Activated CD8-positive, alpha-beta memory T cell treated with anti-CD3 and anti-CD28 coated beads, Interleukin-2, amount 10 ng/mL, durations not matched to agents 7 days and 5 days (primary cell): Measurements from ENCODE around the gene CPNE4. TPM values are rescaled to one million over a fixed set of nuclear protein-coding genes. Genes with fewer than 3 reads are reported as not detected.
"Not testable (repeated sequence)": the region's sequence is repeated elsewhere in the genome, so short reads cannot be mapped to it uniquely, and the experiment has no call there.

ENCODE experiments used
- ATAC-seq: fragments of 150-1000 bp; cut with Tn5 transposase; one replicate; pipeline ENCODE4 v1.10.0; 2021; ENCODE audit warnings: moderate library complexity
- CTCF ChIA-PET: fragments of 350-600 bp; sonication (Branson Sonifier 250); formaldehyde crosslinking; loops from one replicate; lab custom pipeline; 2021; ENCODE audit warnings: antibody characterized with exemption; lab: Charles Lee
- DNase-seq: peaks from one replicate; pipeline ENCODE4 v3.0.0-alpha.2; 2020
- H3K27ac Mint-ChIP-seq: one replicate; pipeline ENCODE4 v1.8.0; 2021; ENCODE audit warnings: mild to moderate bottlenecking, mixed read lengths
- H3K27me3 Mint-ChIP-seq: one replicate; pipeline ENCODE4 v1.8.0; 2021; ENCODE audit warnings: mixed read lengths
- H3K36me3 Mint-ChIP-seq: one replicate; pipeline ENCODE4 v1.8.0; 2021; ENCODE audit warnings: mild to moderate bottlenecking, mixed read lengths
- H3K4me1 Mint-ChIP-seq: one replicate; pipeline ENCODE4 v1.8.0; 2021; ENCODE audit warnings: mixed read lengths
- H3K4me3 Mint-ChIP-seq: one replicate; pipeline ENCODE4 v1.8.0; 2021; ENCODE audit warnings: mild to moderate bottlenecking, moderate library complexity, mixed read lengths
- H3K9me3 Mint-ChIP-seq: one replicate; pipeline ENCODE4 v1.8.0; 2022; ENCODE audit warnings: low read depth, mixed read lengths
- total RNA-seq, 2 experiments: library from RNA; stranded (reverse); gene quantifications; one replicate each; pipeline ENCODE4 v1.2.3, GENCODE V29; 2021

CPNE4 gene
- total RNA-seq, 2 experiments from 2014 or later, result not detected

GRCh38 chr3:131972550-131972949 is 62.3 kb downstream of the CPNE4 start:
- Mint-ChIP-seq H3K4me3 (no peak overlapping the region), H3K27me3 (no peaks in the 10 kb centered on the region), H3K36me3 (no peaks in the 10 kb centered on the region), H3K4me1 (no peaks in the 10 kb centered on the region), H3K9me3 (no peaks in the 10 kb centered on the region), H3K27ac (no peak overlapping the region)
- DNase-seq, result no peak
- CTCF ChIA-PET, result no interaction called here
- ATAC-seq, result no peak

GRCh38 chr3:131972091-131972490 is 62.7 kb downstream of the CPNE4 start:
- CTCF ChIA-PET, result no interaction called here

GRCh38 chr3:131963442-131963841 is 71.4 kb downstream of the CPNE4 start:
- H3K4me1 Mint-ChIP-seq, H3K9me3 Mint-ChIP-seq, H3K27me3 Mint-ChIP-seq, H3K27ac Mint-ChIP-seq, CTCF ChIA-PET, H3K36me3 Mint-ChIP-seq, ATAC-seq, H3K4me3 Mint-ChIP-seq, DNase-seq: not testable (repeated sequence)

More at GRCh38 chr3:131972091-131972490, 62.7 kb downstream of the CPNE4 start:
- Mint-ChIP-seq H3K36me3 (no peaks in the 10 kb centered on the region), H3K9me3 (no peaks in the 10 kb centered on the region), H3K27me3 (no peaks in the 10 kb centered on the region), H3K4me1 (no peaks in the 10 kb centered on the region), H3K4me3 (no peak overlapping the region), H3K27ac (no peak overlapping the region)
- no peak for DNase-seq
- no peak for ATAC-seq

- no peak overlapping the region for H3K27ac Mint-ChIP-seq
- no peaks in the 10 kb centered on the region for H3K4me1 Mint-ChIP-seq
- no peaks in the 10 kb centered on the region for H3K9me3 Mint-ChIP-seq
- CTCF ChIA-PET, result no interaction called here
- no peaks in the 10 kb centered on the region for H3K36me3 Mint-ChIP-seq
- DNase-seq, result no peak
- H3K27me3 Mint-ChIP-seq, result no peaks in the 10 kb centered on the region
- no peak for ATAC-seq
- no peak overlapping the region for H3K4me3 Mint-ChIP-seq
Measured at GRCh38 chr3:131962982-131963381, 71.8 kb downstream of the CPNE4 start.

GRCh38 chr3:131960324-131960723 is 74.5 kb downstream of the CPNE4 start:
- CTCF ChIA-PET, result no interaction called here
- no peaks in the 10 kb centered on the region for H3K36me3 Mint-ChIP-seq
- no peaks in the 10 kb centered on the region for H3K9me3 Mint-ChIP-seq
- ATAC-seq (no peak), DNase-seq (no peak)
- no peaks in the 10 kb centered on the region for H3K27me3 Mint-ChIP-seq
- H3K4me3 Mint-ChIP-seq, result no peak overlapping the region
- H3K4me1 Mint-ChIP-seq, result no peaks in the 10 kb centered on the region
- no peak overlapping the region for H3K27ac Mint-ChIP-seq

GRCh38 chr3:131957980-131958379 is 76.8 kb downstream of the CPNE4 start:
- no peak overlapping the region for H3K27ac Mint-ChIP-seq
- DNase-seq, result no peak
- no peaks in the 10 kb centered on the region for H3K27me3 Mint-ChIP-seq

GRCh38 chr3:131957511-131957910 is 77.3 kb downstream of the CPNE4 start:
- DNase-seq (no peak), ATAC-seq (no peak)
- CTCF ChIA-PET, result no interaction called here
- Mint-ChIP-seq H3K27me3 (no peaks in the 10 kb centered on the region), H3K4me3 (no peak overlapping the region), H3K4me1 (no peaks in the 10 kb centered on the region), H3K36me3 (no peaks in the 10 kb centered on the region), H3K9me3 (no peaks in the 10 kb centered on the region), H3K27ac (no peak overlapping the region)

More at GRCh38 chr3:131957980-131958379, 76.8 kb downstream of the CPNE4 start:
- H3K36me3 Mint-ChIP-seq, result no peaks in the 10 kb centered on the region
- no peak overlapping the region for H3K4me3 Mint-ChIP-seq
- CTCF ChIA-PET, result no interaction called here
- no peaks in the 10 kb centered on the region for H3K4me1 Mint-ChIP-seq
- no peaks in the 10 kb centered on the region for H3K9me3 Mint-ChIP-seq
- no peak for ATAC-seq

- Mint-ChIP-seq H3K36me3 (no peaks in the 10 kb centered on the region), H3K4me3 (no peak overlapping the region), H3K4me1 (no peaks in the 10 kb centered on the region), H3K27me3 (no peaks in the 10 kb centered on the region), H3K27ac (no peak overlapping the region), H3K9me3 (no peaks in the 10 kb centered on the region)
- no peak for ATAC-seq
- CTCF ChIA-PET, result no interaction called here
- DNase-seq, result no peak
Measured at GRCh38 chr3:131948806-131949205, 86.0 kb downstream of the CPNE4 start.

GRCh38 chr3:131944676-131945075 is 90.1 kb downstream of the CPNE4 start:
- no peaks in the 10 kb centered on the region for H3K36me3 Mint-ChIP-seq
- no peaks in the 10 kb centered on the region for H3K27me3 Mint-ChIP-seq
- no peak overlapping the region for H3K4me3 Mint-ChIP-seq
- DNase-seq (no peak), ATAC-seq (no peak)
- H3K4me1 Mint-ChIP-seq, result no peaks in the 10 kb centered on the region
- no peaks in the 10 kb centered on the region for H3K9me3 Mint-ChIP-seq
- CTCF ChIA-PET, result no interaction called here
- H3K27ac Mint-ChIP-seq, result no peak overlapping the region

GRCh38 chr3:131933665-131934064 is 101.1 kb downstream of the CPNE4 start:
- Mint-ChIP-seq H3K4me3 (no peak overlapping the region), H3K4me1 (no peaks in the 10 kb centered on the region), H3K9me3 (no peaks in the 10 kb centered on the region), H3K27me3 (no peaks in the 10 kb centered on the region), H3K36me3 (no peaks in the 10 kb centered on the region), H3K27ac (no peak overlapping the region)
- CTCF ChIA-PET, result no interaction called here
- DNase-seq (no peak), ATAC-seq (no peak)

- H3K4me3 Mint-ChIP-seq, result no peak overlapping the region
- DNase-seq (no peak), ATAC-seq (no peak)
- H3K27ac Mint-ChIP-seq, result no peak overlapping the region
- H3K9me3 Mint-ChIP-seq, result no peaks in the 10 kb centered on the region
- H3K27me3 Mint-ChIP-seq, result peaks cover 2% of the 10 kb centered on the region
- no peaks in the 10 kb centered on the region for H3K36me3 Mint-ChIP-seq
- CTCF ChIA-PET, result no interaction called here
- no peaks in the 10 kb centered on the region for H3K4me1 Mint-ChIP-seq
Measured at GRCh38 chr3:131928593-131928992, 106.2 kb downstream of the CPNE4 start.

GRCh38 chr3:131925571-131925970 is 109.2 kb downstream of the CPNE4 start:
- Mint-ChIP-seq H3K27ac (no peak overlapping the region), H3K27me3 (peaks cover 2% of the 10 kb centered on the region), H3K4me1 (no peaks in the 10 kb centered on the region), H3K4me3 (no peak overlapping the region), H3K36me3 (no peaks in the 10 kb centered on the region), H3K9me3 (no peaks in the 10 kb centered on the region)
- ATAC-seq (no peak), DNase-seq (no peak)
- CTCF ChIA-PET, result no interaction called here

- Mint-ChIP-seq H3K4me3 (no peak overlapping the region), H3K27me3 (peaks cover 2% of the 10 kb centered on the region), H3K9me3 (no peaks in the 10 kb centered on the region), H3K27ac (no peak overlapping the region), H3K4me1 (no peaks in the 10 kb centered on the region), H3K36me3 (no peaks in the 10 kb centered on the region)
- ATAC-seq (no peak), DNase-seq (no peak)
- CTCF ChIA-PET, result no interaction called here
Measured at GRCh38 chr3:131922356-131922755, 112.5 kb downstream of the CPNE4 start.

GRCh38 chr3:131917006-131917405 is 117.8 kb downstream of the CPNE4 start:
- H3K4me1 Mint-ChIP-seq, result no peaks in the 10 kb centered on the region
- no peak overlapping the region for H3K27ac Mint-ChIP-seq
- no peak overlapping the region for H3K4me3 Mint-ChIP-seq
- no peaks in the 10 kb centered on the region for H3K9me3 Mint-ChIP-seq
- no peaks in the 10 kb centered on the region for H3K27me3 Mint-ChIP-seq
- CTCF ChIA-PET, result no interaction called here
- no peak for DNase-seq
- H3K36me3 Mint-ChIP-seq, result no peaks in the 10 kb centered on the region
- ATAC-seq, result no peak

- no peak overlapping the region for H3K27ac Mint-ChIP-seq
- ATAC-seq, result no peak
- no peaks in the 10 kb centered on the region for H3K27me3 Mint-ChIP-seq
- DNase-seq, result no peak
- H3K36me3 Mint-ChIP-seq, result no peaks in the 10 kb centered on the region
- CTCF ChIA-PET, result no interaction called here
- H3K4me1 Mint-ChIP-seq, result no peaks in the 10 kb centered on the region
- no peak overlapping the region for H3K4me3 Mint-ChIP-seq
- no peaks in the 10 kb centered on the region for H3K9me3 Mint-ChIP-seq
Measured at GRCh38 chr3:131914090-131914691, 120.6 kb downstream of the CPNE4 start.
